ENCODE results near the gene APIP.
"Not testable (repeated sequence)": the region's sequence is repeated elsewhere in the genome, so short reads cannot be mapped to it uniquely, and the experiment has no call there.

APIP gene

DNA sequence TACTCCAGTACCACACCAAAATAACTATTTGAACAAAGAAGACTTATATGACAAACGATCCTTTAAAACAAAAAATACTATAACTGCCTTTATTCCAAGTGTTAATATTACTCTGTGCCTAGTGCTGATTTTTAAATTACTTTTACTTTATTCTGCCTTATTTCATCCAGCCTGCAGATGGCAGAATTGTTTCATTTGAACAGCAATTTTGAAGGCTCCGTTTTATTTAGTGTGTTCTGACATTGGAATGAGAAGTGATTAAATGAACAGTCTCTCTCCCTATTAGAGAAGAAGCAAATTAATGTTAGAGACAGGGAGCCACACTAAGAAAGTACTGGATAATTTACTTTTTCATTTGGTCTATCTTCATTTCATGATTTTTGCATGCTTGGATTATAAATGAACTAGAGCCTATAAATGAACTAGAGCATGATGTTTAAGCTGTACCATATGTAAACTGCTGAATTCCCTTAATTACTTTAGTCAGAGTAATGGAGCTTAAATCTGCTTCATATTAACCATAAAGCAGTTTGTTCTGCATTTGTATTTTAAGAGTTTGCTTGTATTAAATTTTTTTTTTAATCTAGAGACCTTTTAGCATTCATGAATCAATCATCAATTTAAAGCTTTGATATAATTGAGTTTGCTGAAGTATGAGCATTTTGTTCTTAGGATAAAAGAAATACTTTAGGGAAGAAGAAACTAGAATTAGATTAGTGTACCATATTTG is 10.1 kb upstream of the APIP start:
- no peak overlapping the region for H3K27ac ChIP-seq
- no peak for DNase-seq (ENCODE audit: low spot score)
- TF ChIP-seq, protein P1, sequence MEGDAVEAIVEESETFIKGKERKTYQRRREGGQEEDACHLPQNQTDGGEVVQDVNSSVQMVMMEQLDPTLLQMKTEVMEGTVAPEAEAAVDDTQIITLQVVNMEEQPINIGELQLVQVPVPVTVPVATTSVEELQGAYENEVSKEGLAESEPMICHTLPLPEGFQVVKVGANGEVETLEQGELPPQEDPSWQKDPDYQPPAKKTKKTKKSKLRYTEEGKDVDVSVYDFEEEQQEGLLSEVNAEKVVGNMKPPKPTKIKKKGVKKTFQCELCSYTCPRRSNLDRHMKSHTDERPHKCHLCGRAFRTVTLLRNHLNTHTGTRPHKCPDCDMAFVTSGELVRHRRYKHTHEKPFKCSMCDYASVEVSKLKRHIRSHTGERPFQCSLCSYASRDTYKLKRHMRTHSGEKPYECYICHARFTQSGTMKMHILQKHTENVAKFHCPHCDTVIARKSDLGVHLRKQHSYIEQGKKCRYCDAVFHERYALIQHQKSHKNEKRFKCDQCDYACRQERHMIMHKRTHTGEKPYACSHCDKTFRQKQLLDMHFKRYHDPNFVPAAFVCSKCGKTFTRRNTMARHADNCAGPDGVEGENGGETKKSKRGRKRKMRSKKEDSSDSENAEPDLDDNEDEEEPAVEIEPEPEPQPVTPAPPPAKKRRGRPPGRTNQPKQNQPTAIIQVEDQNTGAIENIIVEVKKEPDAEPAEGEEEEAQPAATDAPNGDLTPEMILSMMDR (IDR thresholded peaks at IDR 0.05): peak; percentile 48
- H3K4me3 ChIP-seq: no peak overlapping the region

DNA sequence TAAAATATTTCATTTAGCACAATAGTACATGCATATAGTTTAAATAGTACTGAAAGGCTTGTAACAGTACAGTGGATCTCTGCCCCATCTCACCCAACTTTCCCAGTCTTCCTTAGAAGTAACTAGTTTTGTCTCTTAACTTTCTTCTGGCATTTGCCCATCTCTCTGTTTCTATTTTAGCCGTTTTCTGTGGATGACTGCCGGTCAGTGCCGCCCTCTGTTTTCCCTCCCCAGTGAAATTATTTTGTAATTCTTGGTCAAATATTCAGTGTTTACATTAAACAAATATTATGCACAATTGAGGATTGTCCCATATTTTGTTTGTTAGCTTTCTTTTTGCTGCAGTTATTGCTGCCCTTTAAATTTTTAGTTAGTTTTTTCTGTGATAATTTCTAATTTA is 8.5 kb upstream of the APIP start:
- TF ChIP-seq, protein P1 (IDR thresholded peaks at IDR 0.05): no peak
- Histone ChIP-seq H3K4me3 (no peak overlapping the region), H3K27ac (peak overlapping the region in 1 of 2 donors; percentile 20)
- no peak for DNase-seq (ENCODE audit: low spot score)

DNA sequence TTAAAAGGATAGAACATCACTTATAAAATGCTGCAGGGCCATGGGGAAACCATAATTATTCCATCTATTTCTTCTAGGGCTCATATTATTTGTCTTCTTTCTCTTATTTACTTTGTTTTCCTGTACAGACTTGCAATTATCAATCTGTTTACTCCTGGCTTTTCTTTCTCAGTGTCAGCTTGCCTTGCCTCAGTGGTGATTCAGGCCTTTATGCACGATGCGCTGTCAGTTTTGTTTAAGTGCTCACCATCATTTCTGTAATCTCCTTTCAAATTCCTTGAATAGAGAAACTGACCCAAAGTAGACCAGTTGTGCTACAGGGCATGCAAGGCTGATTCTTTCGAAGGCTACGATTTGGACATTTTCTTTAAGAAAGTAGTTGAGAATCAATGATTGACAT is 5.0 kb upstream of the APIP start:
- TF ChIP-seq, protein P1 (IDR thresholded peaks at IDR 0.05): no peak
- Histone ChIP-seq H3K4me3 (no peak overlapping the region), H3K27ac (no peak overlapping the region)
- DNase-seq (ENCODE audit: low spot score): no peak

DNA sequence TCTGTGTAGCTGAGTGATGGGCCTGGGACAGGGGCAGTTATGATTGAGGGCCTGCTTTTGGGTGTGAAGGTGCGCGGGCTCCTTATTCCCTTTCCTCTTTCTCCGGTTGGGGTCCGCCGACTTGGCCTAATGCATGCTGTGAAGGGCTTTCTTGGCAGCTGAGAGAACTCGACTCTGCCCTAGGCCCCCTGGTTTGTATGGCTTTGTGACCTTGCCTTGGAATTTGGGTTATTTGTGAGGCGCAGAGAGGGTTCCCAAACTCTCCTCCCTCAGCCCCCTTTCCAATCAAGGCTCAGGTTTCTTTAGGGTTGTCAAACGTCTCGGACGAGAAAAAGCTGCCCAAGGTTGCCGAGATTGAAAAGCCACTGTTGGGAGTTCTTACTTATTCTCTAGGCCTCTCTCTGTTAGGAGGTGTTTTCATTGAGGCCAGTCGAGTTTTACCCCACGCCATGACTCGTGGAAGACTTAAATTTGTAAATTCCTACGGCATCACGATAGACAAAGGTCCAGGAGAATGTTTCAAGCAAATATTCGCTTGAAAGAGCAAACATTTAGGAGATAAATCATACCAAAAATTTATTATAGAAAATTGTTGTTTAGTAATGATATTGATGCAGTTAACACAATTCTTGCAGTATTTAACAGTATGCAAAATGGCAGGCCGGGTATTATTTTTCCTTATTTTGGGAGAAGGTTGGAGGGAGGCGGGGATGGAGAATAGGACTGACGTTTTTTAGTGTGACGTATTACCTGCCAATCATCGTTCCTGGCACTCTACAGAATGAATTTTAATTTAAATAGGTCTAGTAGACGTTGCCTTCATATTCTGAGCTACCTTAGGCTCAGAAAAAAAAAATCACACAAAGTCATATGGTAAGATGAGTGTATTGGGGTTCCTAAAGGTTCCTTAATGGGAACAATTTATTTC is 928 bp upstream of the APIP start:
- Histone ChIP-seq H3K4me3 (peak overlapping the region; percentile 87), H3K27ac (peak overlapping the region; percentile 93 to 96)
- DNase-seq (ENCODE audit: low spot score): no peak
- TF ChIP-seq, protein P1 (IDR thresholded peaks at IDR 0.05): no peak

DNA sequence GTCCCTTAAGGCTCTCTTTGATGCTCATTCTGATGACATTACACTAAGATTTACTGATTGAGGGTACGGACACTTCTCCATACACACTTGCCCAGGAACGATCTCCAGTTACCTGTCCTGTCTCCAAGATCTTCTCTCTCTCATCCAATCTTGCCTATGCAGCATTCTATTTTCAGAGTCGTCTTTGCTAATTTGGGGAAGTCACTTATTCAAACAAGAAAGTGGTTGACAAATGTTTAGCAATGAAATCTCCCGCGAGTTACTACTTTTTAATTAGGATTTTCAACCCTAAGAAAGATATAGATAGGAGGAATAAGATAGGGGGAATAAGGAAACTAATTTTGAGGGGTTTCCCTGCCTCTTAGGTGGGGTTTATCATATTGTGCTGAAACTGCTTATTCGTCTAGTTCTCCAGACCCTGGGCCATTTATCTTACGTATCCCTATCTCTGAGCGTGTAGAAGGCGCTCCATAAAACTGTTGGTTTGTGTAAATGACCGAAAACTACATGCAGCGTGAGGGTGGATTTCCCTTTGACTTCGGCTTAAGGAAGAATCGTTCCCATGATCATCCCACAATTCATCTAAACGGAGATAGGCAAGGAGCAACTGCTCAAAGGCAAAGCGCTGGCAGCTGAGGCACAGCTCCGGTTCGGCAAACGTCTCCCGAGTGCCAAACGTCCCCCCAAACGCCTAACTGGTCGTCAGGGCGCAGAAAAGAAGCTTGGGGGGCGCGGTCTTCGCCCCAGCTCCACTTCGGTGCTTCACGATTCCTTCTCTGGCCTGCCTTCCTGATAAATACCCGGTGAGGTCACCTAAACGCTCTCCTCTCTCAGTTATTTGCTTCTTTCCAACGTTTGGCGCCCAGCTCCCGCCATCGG is 804 bp downstream of the APIP start:
- Histone ChIP-seq H3K27ac (peak overlapping the region; percentile 93 to 96), H3K4me3 (peak overlapping the region; percentile 87)
- DNase-seq (ENCODE audit: low spot score): no peak
- TF ChIP-seq, protein P1 (IDR thresholded peaks at IDR 0.05): no peak

DNA sequence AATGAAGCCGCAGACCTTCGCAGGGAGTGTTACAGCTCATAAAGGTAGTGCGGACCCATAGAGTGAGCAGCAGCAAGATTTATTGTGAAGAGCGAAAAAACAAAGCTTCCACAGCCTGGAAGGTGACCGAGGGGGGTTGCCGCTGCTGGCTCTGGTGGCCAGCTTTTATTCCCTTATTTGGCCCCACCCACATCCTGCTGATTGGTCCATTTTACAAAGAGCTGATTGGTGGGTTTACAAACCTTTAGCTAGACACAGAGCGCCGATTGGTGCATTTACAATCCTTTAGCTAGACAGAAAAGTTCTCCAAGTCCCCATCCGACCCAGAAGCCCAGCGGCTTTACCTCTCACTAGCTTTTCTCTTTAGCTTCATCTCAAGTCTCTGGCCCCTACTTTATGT is 2.6 kb downstream of the APIP start:
- DNase-seq (ENCODE audit: low spot score); H3K27ac ChIP-seq; H3K4me3 ChIP-seq: not testable (repeated sequence)

DNA sequence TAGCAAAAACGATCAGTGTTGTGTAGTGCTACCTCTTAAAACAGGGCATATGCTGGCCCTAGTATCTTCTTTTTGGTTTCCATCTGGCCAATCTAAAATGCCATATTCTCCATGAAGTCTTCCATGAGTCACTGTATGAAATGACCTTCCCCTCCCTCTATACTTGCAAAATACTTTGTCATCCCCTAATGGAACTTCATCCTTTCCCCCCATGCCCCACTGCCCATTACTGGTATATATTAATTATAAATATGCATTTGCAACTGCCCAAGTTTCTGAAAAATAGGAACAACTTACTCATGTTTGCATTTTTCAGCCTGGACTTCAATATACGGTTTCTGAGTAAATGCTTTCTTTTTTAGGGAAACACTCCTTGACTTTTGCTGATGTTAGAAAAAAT is 4.5 kb downstream of the APIP start:
- DNase-seq (ENCODE audit: low spot score): no peak
- Histone ChIP-seq H3K4me3 (no peak overlapping the region), H3K27ac (no peak overlapping the region)
- TF ChIP-seq, protein P1 (IDR thresholded peaks at IDR 0.05): no peak

All from coronary artery (tissue), 2 donors.